ENCODE measurements around the gene CITED2.

Gene CITED2

DNA sequence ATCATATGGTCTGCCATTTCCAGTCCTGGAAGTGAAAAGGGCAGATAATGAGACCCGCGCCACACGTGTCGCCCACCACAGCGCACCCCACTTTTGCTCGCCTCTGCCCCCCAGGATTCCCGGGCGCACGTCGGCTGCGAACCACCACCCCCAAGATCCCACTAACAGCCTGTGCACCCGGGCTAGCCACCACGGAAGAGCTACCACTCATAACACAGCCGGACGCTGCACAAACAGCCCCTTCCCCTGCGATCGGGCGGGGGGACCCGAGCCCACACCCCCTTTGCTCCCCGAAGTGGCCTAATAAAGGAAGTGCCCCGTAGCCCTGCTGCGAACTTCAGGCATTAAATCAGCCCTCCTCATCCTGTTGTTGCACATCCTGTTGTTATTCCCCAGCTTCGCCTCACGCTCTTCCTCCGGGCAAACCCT, 506 bp downstream of the CITED2 start:
- TF ChIP-seq, protein P1, sequence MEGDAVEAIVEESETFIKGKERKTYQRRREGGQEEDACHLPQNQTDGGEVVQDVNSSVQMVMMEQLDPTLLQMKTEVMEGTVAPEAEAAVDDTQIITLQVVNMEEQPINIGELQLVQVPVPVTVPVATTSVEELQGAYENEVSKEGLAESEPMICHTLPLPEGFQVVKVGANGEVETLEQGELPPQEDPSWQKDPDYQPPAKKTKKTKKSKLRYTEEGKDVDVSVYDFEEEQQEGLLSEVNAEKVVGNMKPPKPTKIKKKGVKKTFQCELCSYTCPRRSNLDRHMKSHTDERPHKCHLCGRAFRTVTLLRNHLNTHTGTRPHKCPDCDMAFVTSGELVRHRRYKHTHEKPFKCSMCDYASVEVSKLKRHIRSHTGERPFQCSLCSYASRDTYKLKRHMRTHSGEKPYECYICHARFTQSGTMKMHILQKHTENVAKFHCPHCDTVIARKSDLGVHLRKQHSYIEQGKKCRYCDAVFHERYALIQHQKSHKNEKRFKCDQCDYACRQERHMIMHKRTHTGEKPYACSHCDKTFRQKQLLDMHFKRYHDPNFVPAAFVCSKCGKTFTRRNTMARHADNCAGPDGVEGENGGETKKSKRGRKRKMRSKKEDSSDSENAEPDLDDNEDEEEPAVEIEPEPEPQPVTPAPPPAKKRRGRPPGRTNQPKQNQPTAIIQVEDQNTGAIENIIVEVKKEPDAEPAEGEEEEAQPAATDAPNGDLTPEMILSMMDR (IDR thresholded peaks at IDR 0.05; ENCODE audit: low read depth, low read length, missing control alignments), result no peak
- Histone ChIP-seq H3K27me3 (replicated peaks) (no peaks in the 10 kb centered on the region), H3K36me3 (replicated peaks) (peaks cover 21% of the 10 kb centered on the region), H3K4me3 (ENCODE audit: low read depth, low read length) (peak overlapping the region; percentile 96), H3K27ac (peak overlapping the region; percentile 91)
- in situ Hi-C loops (cut with HindIII; ENCODE audit: low pct_ligation_motif_present, low sequenced_read_pairs), result loop anchor here (10.0 kb wide), 1 partner anchor 681 kb away; no protein-coding TSS in a partner anchor
- no peak for DNase-seq

DNA sequence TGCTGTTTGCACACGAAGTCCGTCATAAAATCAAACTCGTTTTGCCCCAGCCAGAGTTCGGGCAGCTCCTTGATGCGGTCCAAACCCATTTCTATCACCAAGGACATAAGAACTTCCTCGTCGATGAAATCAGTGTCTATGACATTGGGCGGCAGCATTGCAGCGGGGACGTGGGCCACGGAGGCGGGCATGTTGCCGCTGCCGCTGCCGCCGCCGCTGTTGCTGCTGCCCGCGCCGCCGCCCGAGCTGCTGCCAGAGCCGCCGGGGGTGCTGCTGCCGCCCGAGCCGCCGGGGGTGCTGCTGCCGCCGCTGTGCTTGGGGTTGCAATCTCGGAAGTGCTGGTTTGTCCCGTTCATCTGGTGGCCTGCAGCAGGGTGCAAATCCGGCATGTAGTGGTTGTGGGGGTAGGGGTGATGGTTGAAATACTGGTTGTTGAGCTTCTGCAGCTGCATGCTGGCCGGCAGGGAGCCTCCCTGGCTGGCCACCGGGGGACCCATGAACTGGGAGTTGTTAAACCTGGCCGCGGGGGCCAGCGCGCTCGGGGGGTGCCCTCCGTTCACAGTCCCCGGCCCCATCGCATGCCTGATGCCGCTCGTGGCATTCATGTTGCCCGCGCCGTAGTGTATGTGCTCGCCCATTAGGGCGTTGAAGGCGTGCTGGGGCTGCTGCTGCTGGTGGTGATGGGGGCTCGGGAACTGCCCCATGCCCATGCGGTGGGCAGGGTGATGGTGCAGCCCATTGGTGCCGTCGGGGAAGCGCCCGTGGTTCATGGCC, 1.1 kb downstream of the CITED2 start:
- no peaks in the 10 kb centered on the region for H3K27me3 ChIP-seq (replicated peaks)
- H3K36me3 ChIP-seq (replicated peaks), result peaks cover 21% of the 10 kb centered on the region
- DNase-seq, result peak; percentile 37
- TF ChIP-seq, protein P1 (IDR thresholded peaks at IDR 0.05; ENCODE audit: low read depth, low read length, missing control alignments), result peak; percentile 31
- peak overlapping the region; percentile 96 for H3K4me3 ChIP-seq (ENCODE audit: low read depth, low read length)
- in situ Hi-C loops (cut with HindIII; ENCODE audit: low pct_ligation_motif_present, low sequenced_read_pairs), result loop anchor here (10.0 kb wide), 1 partner anchor 681 kb away; no protein-coding TSS in a partner anchor
- peak overlapping the region; percentile 91 for H3K27ac ChIP-seq

DNA sequence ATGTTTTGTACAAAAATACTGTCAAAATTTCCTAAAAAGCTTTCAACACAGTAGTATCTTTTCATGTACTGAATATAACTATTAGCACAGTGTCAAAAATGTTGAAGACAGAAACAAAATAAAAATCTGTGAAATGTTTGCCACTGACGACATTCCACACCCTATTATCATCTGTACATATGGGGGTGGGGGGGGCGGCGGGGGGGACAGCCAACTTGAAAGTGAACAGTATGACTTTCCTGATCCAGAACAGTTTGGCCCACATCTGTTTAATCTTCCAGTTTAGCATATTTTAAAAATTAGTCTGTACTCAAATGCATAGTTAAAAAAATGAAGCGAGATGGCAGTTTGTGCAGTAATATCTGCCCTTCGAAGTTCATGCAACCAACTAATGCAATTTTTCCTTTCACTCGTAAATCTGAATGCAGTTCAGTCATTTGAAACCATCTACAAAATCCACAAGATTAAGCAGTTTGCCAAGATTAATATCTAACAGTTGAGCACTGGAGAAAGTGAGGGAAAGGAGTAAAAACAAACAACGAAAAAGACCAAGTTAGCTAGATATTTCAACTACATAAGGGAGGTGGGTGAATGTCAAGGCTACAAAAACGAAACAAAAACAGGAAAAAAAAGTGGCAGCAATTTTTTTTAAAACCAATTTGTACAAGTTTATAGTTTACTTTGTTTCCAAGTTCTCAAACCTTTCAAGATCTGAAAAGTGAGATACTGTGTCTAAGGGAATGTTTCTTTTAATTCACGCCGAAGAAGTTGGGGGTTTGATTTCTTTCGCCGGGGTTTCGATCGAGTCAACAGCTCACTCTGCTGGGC, 1.9 kb downstream of the CITED2 start:
- TF ChIP-seq, protein P1 (IDR thresholded peaks at IDR 0.05; ENCODE audit: low read depth, low read length, missing control alignments), result no peak
- in situ Hi-C loops (cut with HindIII; ENCODE audit: low pct_ligation_motif_present, low sequenced_read_pairs), result loop anchor here (10.0 kb wide), 1 partner anchor 682 kb away; no protein-coding TSS in a partner anchor

GRCh38 chr6:139371421-139372203, 2.8 kb downstream of the CITED2 start:
- TF ChIP-seq, protein P1 (IDR thresholded peaks at IDR 0.05; ENCODE audit: low read depth, low read length, missing control alignments), result no peak
- peaks cover 21% of the 10 kb centered on the region for H3K36me3 ChIP-seq (replicated peaks)
- DNase-seq, result no peak
- H3K27me3 ChIP-seq (replicated peaks), result no peaks in the 10 kb centered on the region
- in situ Hi-C loops (cut with HindIII; ENCODE audit: low pct_ligation_motif_present, low sequenced_read_pairs), result loop anchor here (10.0 kb wide), 1 partner anchor 683 kb away; no protein-coding TSS in a partner anchor
- peak overlapping the region; percentile 50 for H3K27ac ChIP-seq
- peak overlapping the region; percentile 96 for H3K4me3 ChIP-seq (ENCODE audit: low read depth, low read length)

More for the DNA sequence above, 1.9 kb downstream of the CITED2 start:
- no peaks in the 10 kb centered on the region for H3K27me3 ChIP-seq (replicated peaks)
- H3K27ac ChIP-seq, result peak overlapping the region; percentile 91
- peaks cover 21% of the 10 kb centered on the region for H3K36me3 ChIP-seq (replicated peaks)
- peak overlapping the region; percentile 96 for H3K4me3 ChIP-seq (ENCODE audit: low read depth, low read length)
- no peak for DNase-seq

- DNase-seq, result no peak
- H3K27ac ChIP-seq, result peak overlapping the region; percentile 50
- in situ Hi-C loops (cut with HindIII; ENCODE audit: low pct_ligation_motif_present, low sequenced_read_pairs), result loop anchor here (10.0 kb wide), 1 partner anchor 684 kb away; no protein-coding TSS in a partner anchor
Measured at GRCh38 chr6:139370999-139371345, 3.5 kb downstream of the CITED2 start.

More at GRCh38 chr6:139370999-139371345, 3.5 kb downstream of the CITED2 start:
- peak overlapping the region; percentile 96 for H3K4me3 ChIP-seq (ENCODE audit: low read depth, low read length)
- no peaks in the 10 kb centered on the region for H3K27me3 ChIP-seq (replicated peaks)
- TF ChIP-seq, protein P1 (IDR thresholded peaks at IDR 0.05; ENCODE audit: low read depth, low read length, missing control alignments), result no peak
- H3K36me3 ChIP-seq (replicated peaks), result peaks cover 21% of the 10 kb centered on the region
